GM18499 (cell line): ENCODE data around the gene EYA3.
"Not testable (repeated sequence)": the region's sequence is repeated elsewhere in the genome, so short reads cannot be mapped to it uniquely, and the experiment has no call there.

Experiments used
- ATAC-seq: cut with Tn5 transposase; IDR thresholded peaks from one replicate; pipeline ENCODE4 v1.9.1; 2021; ENCODE audit warnings: moderate number of reproducible peaks; ENCODE audit not compliant: insufficient read depth, unreplicated experiment

The EYA3 gene

DNA sequence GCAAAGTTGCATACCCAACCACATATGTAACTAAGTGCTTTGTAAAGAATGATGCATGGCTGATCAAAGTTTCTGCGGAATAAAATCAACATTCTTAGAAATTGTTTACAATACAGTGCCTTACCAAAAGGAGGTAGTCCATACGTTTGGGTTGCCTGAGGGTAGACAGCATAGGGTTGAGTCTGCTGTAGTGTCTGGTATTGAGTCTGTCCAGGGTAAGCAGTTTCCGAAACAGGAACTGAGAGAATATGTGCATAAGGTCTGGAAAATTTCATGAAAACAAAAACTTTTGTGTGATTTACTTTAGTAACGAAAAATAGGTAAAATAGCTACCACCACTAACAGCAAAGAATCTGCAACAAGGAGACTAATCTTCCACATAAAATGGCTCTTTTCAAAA is 53.0 kb downstream of the EYA3 start:
- ATAC-seq: no peak

DNA sequence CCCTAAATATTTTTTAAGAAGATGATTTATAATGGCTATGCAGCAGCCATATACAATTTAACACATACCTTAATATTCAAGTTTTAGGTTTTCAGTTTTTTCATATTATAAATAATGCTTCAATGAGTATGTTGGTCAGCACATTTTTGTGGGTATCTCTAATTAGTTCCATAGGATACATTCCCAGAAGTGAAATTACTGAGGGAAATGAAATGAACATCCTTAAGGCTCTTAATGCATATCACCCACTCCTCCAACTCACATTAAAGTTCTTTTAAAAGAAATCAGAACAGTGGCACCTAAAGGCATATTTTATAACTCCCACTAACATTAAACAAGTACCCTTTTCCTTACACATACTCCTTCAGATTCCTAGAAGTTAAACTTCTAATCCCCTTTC is 56.1 kb downstream of the EYA3 start:
- ATAC-seq: no peak

DNA sequence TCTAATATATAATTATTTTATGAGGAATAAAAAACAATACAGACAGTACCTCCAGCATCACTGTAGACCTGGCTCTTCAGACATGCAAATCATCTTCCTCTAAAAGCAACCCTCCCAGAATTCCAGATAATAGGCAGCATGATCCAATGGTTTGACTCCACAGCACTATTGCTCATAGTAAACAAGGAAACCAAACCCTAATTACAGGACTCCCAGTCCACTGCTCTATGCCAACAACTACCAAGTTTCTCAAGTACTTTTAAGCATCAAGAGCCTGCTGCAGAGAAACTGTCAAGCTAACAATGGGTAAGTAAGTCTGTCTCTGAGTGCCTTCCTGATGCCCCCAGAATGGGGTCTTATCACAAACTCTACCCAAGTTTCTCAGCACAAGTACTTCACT is 57.2 kb downstream of the EYA3 start:
- no peak for ATAC-seq

DNA sequence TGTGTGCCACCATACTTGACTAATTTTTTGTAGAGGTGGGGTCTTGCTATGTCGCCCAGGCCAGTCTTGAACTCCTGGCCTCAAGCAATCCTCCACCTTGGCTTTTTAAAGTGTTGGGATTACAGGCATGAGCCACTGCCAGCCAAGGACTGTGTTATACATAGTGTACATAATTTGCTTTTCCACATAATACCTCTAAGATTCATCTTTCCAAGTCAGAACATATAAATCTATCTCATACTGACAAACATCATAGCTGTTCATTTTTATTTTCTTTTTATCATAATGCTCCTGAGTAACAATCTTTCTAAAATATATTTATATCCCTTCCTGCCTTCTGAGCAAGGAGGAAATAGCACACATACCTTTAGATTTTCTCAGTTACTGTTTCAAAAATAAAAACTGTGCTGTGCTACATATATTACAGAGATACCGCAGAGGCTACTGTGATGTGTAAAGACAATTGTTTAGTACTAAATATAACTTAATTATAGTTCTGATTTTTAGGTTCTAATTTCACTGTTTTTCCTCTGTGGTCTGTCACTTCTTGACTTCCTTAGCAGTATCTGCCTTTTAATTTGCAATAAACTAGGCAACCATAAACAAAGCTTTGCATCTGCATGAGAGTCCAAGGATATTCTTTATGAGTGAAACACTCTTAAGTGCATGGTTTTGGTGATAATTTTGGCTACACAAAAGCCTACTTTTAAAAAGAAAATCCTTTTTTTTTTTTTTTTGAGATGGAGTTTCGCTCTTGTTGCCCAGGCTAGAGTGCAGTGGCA is 59.3 kb downstream of the EYA3 start:
- no peak for ATAC-seq

DNA sequence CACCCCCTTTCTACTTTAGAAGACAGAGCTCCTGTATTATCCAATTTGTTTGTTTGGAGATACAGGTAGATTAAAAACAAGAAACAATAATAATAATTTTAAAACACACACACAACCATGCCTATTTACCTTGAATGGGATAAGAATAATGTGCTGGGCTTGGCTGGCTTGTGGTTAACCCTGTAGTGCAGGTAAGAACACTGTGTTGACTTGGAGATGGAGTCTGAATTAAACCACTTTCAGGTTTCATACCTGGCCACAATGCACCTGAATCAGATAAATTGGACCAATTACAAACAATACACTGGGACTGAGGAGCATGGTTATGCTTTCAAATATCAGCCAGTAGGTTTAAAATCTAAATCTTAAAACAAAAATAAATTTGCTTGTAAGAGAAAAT is 60.8 kb downstream of the EYA3 start:
- no peak for ATAC-seq

DNA sequence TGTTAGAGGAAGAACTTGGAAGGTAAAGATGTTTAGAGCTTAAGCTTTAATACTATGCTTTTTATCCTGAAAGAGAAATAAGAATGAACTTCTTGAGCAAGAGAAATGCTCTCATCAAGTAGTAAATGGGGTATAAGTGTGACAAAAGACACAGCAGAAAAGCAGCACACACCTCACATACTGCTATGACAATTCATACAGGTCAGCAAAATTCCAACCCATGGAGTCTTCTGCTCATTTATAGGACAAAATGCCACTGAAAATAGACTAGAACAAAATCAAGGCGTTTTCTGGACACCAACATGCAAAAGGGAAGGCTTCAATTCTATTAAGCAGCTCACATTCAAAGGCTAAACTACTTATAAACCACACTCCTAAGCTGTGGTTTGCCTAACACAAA is 61.2 kb downstream of the EYA3 start:
- ATAC-seq: no peak

DNA sequence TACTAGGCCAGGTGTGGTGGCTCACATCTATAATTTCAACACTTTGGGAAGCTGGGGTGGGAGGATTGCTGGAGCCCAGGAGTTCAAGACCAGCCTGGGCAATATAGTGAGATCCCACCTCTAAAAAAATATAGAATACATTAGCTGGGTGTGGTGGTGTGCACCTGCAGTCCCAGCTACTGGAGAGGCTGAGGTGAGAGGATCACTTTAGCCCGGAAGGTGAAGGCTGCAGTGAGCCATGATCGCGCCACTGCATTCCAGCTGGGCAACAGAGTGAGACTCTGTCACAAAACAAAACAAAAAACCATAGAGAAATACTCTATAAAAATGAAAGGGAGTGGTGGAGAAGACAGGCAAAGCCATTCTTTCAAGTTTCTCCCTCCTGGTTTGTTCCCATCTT is 62.1 kb downstream of the EYA3 start:
- ATAC-seq: no peak

DNA sequence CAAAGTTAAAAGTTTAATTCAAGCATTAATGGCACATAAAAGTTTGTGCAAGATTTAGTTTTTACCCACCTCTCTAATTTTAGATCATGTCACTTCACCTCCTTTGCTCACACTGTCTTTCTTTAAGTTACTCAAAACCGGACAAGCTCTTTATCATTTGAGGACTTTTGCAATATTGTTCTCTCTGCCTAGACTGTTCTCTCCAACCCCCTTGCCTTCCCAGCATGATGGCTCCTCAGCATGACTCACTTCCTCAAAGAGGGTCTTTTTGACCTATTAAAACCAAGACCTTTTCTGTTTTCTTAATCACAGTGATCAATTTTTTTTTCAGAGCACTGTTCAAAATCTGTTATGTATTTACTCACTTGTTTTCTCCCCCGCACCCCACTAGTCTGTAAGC is 67.3 kb downstream of the EYA3 start:
- no peak for ATAC-seq

DNA sequence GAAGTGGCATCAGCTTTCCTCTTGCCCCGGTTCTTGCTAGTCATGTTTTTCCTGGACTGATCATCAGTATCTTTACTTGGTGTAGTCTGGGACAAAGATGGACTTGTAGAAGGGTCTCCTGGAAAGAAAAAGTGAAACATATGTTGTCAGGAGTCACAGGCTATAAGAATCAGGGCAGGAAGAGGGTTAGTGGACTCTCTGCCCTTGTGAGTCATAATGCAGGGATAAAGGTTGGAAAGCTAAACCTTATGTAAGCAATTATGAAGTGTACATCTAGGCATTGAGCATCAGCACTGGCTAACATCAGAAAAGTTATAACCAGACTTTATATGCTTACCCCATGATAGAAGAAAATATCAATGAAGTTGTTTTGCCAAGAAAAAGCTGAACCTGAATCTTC is 77.4 kb downstream of the EYA3 start:
- no peak for ATAC-seq

DNA sequence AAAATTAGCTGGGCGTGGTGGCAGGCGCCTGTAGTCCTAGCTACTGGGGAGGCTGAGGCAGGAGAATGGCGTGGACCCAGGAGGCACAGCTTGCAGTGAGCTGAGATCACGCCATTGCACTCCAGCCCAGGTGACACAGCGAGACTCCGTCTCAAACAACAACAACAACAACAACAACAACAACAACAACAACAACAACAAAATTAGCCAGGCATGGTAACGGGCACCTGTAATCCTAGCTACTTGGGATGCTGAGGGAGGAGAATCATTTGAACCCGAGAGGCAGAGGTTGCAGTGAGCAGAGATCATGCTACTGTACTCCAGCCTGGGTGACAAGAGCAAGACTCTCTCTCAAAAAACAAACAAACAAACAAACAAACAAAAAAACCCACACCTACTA is 85.3 kb downstream of the EYA3 start:
- ATAC-seq: not testable (repeated sequence)

DNA sequence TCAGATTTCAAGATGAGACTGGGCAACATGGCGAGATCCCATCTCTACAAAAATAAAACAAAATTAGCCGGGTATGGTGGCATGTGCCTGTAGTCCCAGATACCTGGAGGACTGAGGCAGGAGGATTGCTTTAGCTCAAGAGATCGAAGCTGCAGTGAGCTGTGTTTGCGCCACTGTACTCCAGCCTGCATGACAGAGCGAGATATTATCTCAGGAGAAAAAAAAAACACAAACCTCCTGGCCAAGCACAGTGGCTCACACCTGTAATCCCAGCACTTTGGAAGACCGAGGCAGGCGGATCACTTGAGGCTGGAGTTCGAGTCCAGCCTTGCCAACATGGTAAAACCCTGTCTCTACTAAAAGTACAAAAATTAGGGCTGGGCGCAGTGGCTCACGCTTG is 85.8 kb downstream of the EYA3 start:
- no peak for ATAC-seq

DNA sequence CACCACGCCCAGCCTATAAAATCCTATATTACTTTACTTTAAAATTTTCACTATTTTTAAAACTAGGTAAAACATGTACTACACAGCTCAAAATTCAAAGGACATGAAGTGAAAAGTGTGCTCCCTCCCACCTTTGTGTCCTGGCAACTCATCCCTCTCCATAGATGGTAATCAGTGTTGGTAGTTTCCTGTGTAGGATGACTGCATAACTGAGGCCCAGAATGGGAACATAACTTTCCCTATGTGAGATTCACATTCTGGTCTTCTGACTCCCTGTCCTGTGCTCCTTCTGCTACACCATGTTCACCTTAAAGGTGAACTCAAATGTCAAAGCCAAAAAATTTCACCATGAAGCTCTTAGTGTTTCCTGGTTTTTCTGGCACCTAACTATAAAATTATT is 89.4 kb downstream of the EYA3 start:
- no peak for ATAC-seq

DNA sequence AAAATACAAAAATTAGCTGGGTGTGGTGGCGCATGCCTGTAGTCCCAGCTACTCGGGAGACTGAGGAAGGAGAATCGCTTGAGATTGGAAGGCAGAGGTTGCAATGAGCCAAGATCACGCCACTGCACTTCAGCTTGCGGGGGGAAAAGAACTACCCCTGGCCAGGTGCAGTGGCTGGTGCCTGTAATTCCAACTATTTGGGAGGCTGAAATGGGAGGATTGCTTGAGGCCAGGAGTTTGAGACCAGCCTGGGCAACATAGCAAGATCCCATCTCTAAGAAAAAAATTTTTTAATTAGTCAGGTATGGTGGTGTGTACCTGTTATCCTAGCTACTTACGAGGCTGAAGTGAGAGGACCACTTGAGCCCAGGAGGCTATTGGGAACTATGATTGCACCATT is 93.9 kb downstream of the EYA3 start:
- not testable (repeated sequence) for ATAC-seq

DNA sequence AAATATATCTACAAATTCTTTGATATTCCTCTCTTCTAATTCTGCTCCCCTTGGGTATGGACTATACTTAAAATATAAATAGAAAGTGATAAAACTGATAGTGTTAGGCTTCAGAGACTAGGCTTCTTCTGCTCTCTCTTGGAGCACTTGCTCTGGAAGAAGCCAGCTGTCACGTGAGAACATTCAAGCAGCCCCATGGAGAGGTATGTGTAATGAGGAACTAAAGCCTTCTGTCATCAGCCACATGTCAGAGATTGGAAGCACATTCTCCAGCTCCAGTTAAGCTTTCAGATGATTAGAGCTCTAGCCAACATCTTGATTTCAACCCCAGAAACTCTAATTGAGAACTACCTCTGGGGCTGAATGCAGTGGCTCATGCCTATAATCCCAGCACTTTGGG is 94.3 kb downstream of the EYA3 start:
- ATAC-seq: no peak

DNA sequence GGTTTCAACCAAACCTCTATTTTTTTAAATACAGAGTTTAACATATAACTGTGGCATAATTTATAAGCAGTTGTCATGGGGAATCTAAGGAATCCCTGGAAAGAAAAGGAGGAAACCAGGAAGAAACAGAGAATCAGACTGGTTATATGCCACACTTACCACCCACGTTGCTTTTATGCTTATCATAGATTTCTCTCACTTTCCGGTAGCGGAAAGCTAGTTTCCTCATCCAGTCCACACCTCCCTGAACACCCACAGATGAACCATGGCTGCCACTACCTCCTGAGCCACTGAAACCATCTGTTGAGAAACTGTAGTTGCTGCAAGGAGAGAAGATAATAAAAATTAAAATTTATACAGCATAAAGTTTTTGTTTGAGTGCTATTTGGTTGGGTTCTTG is 95.2 kb downstream of the EYA3 start:
- no peak for ATAC-seq

DNA sequence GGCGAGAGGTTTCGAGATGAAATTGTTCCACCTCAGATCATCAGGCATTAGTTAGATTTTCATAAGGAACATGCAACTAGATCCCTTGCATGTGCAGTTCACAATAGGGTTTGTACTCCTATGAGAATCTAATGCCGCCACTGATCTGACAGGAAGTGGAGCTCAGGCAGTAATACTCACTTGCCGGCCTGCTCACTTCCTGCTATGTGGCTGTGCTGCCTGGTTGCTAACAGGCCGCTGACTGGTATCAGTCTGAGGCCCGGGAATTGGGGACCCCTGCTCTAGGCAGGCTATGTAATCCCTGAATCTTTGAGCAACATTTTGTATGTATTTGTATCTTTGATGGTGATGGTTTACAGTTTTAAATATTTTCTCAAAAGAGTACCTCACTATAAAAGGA is 96.1 kb downstream of the EYA3 start:
- ATAC-seq: no peak

DNA sequence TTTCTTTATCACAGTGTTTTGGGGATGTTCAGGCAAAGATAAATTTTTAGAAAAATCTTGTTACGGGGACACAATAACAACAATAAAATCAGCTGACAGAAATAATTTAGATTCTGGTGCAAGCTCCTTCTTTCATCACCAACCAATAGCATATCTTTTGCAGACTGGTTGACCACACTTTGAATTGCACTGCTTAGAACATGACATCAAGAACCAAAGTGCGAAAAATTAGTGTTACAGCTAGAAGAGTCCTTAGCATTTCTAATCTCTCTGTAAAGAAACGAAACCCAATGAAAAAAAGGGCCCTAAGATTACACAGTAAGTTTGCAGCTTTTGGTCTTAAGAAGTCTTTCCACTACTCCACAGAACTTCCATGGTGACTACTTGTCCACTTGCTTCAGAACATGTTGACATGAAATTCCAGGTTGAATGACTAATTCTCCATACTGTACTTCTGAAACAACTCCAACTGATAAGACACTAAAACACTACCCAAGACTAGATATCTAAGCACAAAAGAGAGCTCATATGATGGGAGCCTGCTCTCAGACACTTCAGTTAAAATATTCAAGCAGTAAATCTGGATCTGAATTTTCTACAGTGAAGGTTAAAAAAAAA is 97.4 kb downstream of the EYA3 start:
- ATAC-seq: no peak

DNA sequence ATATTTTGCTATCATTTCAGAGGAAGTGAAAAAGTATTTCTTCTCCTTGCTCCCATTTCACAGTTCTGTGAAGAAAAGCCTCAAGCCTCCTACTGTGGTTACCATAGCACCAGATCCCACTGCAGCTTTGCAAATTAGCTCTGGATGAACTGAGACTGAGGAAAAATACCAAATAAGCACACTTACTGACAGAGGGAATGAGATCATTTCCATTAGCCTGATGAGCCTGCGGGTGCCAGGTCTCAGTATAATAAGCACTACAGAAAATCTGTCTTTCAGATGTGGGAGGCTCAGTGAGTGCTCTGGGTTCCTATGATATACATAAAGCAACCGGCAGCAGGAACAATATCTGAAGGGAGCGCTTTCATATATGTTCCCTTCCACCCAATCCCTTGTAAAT is 107.3 kb downstream of the EYA3 start:
- ATAC-seq: no peak

DNA sequence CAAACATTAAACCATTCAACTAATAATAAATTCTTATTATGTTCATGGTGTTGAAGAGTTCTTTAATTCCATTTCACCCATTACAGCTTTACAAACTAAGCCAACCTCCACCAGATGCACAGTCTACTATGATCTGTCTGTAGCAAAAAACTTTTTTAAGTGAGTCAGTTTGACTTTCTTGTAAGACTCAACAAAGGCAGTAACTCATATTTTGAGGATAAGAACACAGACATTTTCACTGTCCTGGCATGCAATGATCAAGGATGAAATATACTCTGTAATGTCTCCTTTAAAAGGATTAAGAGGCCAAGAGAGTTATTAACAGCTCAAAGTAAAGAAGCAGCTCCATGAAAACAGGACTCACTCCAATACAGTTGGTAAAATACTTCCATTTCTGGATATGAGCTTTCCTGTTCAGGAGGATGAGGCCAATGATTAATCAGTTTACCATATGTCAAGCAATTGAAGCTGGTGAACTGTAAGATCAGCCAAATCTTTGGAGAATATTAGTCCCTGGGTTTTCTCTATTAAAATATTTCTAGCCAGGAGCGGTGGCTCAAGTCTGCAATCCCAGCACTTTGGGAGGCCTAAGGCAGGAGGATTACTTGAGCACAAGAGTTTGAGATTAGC is 108.1 kb downstream of the EYA3 start:
- ATAC-seq: no peak

DNA sequence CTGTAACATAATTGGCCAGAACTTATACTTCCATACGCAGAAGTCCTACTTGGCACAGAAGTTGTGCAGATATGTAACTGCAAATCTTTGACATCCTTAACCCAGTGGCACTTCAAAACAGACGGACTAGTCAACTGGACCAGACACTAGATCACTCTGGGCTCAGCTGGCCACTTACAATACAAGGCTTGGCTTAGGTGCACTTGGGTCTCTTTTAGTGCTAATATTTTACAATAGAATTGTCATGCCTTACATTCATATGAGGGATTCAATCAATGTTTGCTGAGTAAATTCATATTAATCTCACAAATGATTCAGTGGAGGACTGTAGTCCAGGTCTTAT is 108.6 kb downstream of the EYA3 start:
- no peak for ATAC-seq

DNA sequence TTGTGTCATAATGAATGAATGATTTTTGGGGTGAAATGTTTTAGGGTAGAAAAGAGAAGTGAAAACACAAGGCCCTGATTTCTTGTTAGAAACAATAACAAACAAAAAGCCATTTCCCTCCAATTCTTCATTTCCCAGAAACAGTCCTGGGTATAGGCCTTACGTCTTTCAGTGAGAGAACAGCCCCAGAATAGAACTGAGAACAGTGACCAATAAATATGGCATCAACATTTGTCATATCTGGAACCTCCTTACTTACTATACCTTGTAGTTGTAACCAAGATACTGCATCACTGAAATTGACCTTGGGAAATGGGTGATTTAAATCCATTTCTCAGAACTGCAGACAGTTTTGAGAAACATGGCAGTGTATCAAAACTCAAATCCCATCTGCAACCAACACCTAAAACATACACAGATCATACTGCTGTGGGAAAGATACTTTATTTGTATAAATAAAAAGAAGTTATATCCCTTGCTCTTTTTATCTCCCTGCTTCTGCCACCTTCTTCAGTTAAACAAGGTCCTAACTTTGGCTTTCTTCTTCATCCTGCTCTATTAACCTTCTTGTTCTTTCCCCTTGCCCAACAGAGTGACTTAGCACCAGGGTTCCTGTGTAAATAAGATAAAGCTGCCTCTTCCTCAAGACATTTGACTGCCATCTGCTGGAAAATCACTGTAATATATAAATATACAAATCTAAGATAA is 109.1 kb downstream of the EYA3 start:
- no peak for ATAC-seq
